Raji (cell line): ENCODE results near the gene MED28.

Experiments used
- POLR2A ChIP-seq: IDR thresholded peaks from 2 replicates; pipeline ENCODE4 v1.6.1; 2011; ENCODE audit warnings: low read depth, low read length, control low read depth; ENCODE audit not compliant: insufficient read depth

MED28 gene

GRCh38 chr4:17597517-17597916, 16.9 kb upstream of the MED28 start:
- TF ChIP-seq POLR2A, result no peak

- no peak for TF ChIP-seq POLR2A
Measured at GRCh38 chr4:17599826-17600225, 14.6 kb upstream of the MED28 start.

- no peak for TF ChIP-seq POLR2A
Measured at GRCh38 chr4:17605236-17605635, 9.2 kb upstream of the MED28 start.

GRCh38 chr4:17613761-17614415, 553 bp upstream of the MED28 start:
- no peak for TF ChIP-seq POLR2A

GRCh38 chr4:17616283-17616682, 1.8 kb downstream of the MED28 start:
- TF ChIP-seq POLR2A, result no peak

GRCh38 chr4:17618926-17619325, 4.5 kb downstream of the MED28 start:
- no peak for TF ChIP-seq POLR2A

GRCh38 chr4:17619416-17620105, 5.1 kb downstream of the MED28 start:
- no peak for TF ChIP-seq POLR2A

- no peak for TF ChIP-seq POLR2A
Measured at GRCh38 chr4:17623451-17624001, 9.1 kb downstream of the MED28 start.

- no peak for TF ChIP-seq POLR2A
Measured at GRCh38 chr4:17624821-17625220, 10.4 kb downstream of the MED28 start.

- TF ChIP-seq POLR2A, result no peak
Measured at GRCh38 chr4:17630228-17630627, 15.8 kb downstream of the MED28 start.

GRCh38 chr4:17633600-17633999, 19.2 kb downstream of the MED28 start:
- TF ChIP-seq POLR2A, result no peak

GRCh38 chr4:17635056-17635455, 20.6 kb downstream of the MED28 start:
- no peak for TF ChIP-seq POLR2A

- TF ChIP-seq POLR2A, result no peak
Measured at GRCh38 chr4:17636341-17636695, 21.9 kb downstream of the MED28 start.

- no peak for TF ChIP-seq POLR2A
Measured at GRCh38 chr4:17636696-17637622, 22.5 kb downstream of the MED28 start.

GRCh38 chr4:17639136-17639535, 24.7 kb downstream of the MED28 start:
- TF ChIP-seq POLR2A, result no peak
